Sigmoid colon (tissue), 4 donors: ENCODE data around the gene DENND5B.

Source experiments
- CTCF ChIP-seq, 4 experiments: fragments of 450-650 bp in 3 of 4; fragments of 200-600 bp in 1 of 4; IDR thresholded peaks; one replicate each; pipeline ENCODE4 v1.5.1; 2016 to 2019; ENCODE audit warnings: antibody characterized with exemption in 4 of 4, mild to moderate bottlenecking in 3 of 4, moderate library complexity in 2 of 4
- POLR2A ChIP-seq, 2 donors: fragments of 450-650 bp; IDR thresholded peaks; one replicate each; pipeline ENCODE4 v1.6.1; 2016; ENCODE audit warnings: antibody characterized with exemption in 2 of 2, mild to moderate bottlenecking in 2 of 2, moderate library complexity in 2 of 2
- POLR2AphosphoS5 ChIP-seq, 4 donors: sonication (generic); formaldehyde crosslinking; IDR thresholded peaks; one replicate each; pipeline ENCODE4 v1.6.1; 2017; ENCODE audit warnings: antibody characterized with exemption in 4 of 4

GRCh38 chr12:31629756-31630732 is 39.1 kb upstream of the DENND5B start:
- TF ChIP-seq POLR2AphosphoS5 (IDR thresholded peaks at IDR 0.05) (peak in 3 of 4 donors; percentile 8 to 60 (median 24)), POLR2A (IDR thresholded peaks at IDR 0.05) (no peak), CTCF (IDR thresholded peaks at IDR 0.05) (no peak)
